ENCODE results near the gene CAMTA1. TPM values are rescaled to one million over a fixed set of nuclear protein-coding genes. Genes with fewer than 3 reads are reported as not detected.

Gene CAMTA1
- total and polyA plus RNA-seq, 9 of the 15 experiments (the other 6 are each of a cell fraction or from before 2014, with no cell fraction given) = 43.9 to 161 (median 65.9) TPM

- TF ChIP-seq REST (IDR thresholded peaks at IDR 0.05; ENCODE audit: borderline replicate concordance) (no peak), REST (CRISPR knock-in tag; IDR thresholded peaks at IDR 0.05; ENCODE audit: low read depth) (no peak), ARID3B (CRISPR knock-in tag; IDR thresholded peaks at IDR 0.05; ENCODE audit: borderline replicate concordance) (no peak), MIER1 (IDR thresholded peaks at IDR 0.05; ENCODE audit: low read depth) (no peak), BDP1 (IDR thresholded peaks at IDR 0.05; ENCODE audit: insufficient read depth, insufficient read length) (no peak), ZNF644 (tag; IDR thresholded peaks at IDR 0.05; ENCODE audit: low read depth) (no peak), ZNF76 (CRISPR knock-in tag; IDR thresholded peaks at IDR 0.05; ENCODE audit: borderline replicate concordance) (no peak), SNRNP70 (optimal IDR thresholded peaks at IDR 0.05; ENCODE audit: low read depth, low read length) (no peak)
Measured at GRCh38 chr1:7281821-7282220, 496.6 kb downstream of the CAMTA1 start (continued).
